ENCODE results near the gene EML5. TPM values are rescaled to one million over a fixed set of nuclear protein-coding genes. Genes with fewer than 3 reads are reported as not detected.

EML5 gene
- total RNA-seq, 1 experiment from 2014 or later = 1.3 TPM

- in situ Hi-C loops (cut with HindIII; ENCODE audit: low pct_unique_long_range_greater_than_20kb, low sequenced_read_pairs) = no loop called here
- no peak for DNase-seq (ENCODE audit: low read depth)
These were observed 193.4 kb downstream of the EML5 start for GRCh38 chr14:88599326-88599725.

GRCh38 chr14:88598097-88598675, 194.6 kb downstream of the EML5 start:
- no peak for DNase-seq (ENCODE audit: low read depth)
- in situ Hi-C loops (cut with HindIII; ENCODE audit: low pct_unique_long_range_greater_than_20kb, low sequenced_read_pairs) = no loop called here

DNA sequence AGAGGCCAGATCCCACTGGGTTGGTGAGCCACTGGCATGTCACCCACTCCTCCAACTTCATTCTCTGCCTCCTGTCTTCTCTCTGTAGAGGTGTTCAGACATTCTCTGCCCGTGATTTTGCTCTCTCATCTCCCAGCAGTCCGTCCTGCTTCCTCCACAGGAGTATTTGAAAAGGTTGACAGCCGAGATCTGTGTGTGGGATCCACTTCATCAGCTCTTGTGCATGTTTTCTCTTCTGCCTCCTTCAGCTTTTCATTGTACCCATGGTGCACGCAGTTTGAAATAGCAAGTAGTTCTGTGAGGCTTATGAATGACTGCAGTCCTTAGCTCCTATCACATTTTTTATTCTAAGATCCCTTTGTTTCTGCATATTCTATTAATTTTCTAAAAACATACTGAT, 195.2 kb downstream of the EML5 start:
- DNase-seq (ENCODE audit: low read depth) = no peak
- in situ Hi-C loops (cut with HindIII; ENCODE audit: low pct_unique_long_range_greater_than_20kb, low sequenced_read_pairs) = no loop called here

GRCh38 chr14:88597038-88597437, 195.7 kb downstream of the EML5 start:
- in situ Hi-C loops (cut with HindIII; ENCODE audit: low pct_unique_long_range_greater_than_20kb, low sequenced_read_pairs) = no loop called here
- DNase-seq (ENCODE audit: low read depth) = no peak

DNA sequence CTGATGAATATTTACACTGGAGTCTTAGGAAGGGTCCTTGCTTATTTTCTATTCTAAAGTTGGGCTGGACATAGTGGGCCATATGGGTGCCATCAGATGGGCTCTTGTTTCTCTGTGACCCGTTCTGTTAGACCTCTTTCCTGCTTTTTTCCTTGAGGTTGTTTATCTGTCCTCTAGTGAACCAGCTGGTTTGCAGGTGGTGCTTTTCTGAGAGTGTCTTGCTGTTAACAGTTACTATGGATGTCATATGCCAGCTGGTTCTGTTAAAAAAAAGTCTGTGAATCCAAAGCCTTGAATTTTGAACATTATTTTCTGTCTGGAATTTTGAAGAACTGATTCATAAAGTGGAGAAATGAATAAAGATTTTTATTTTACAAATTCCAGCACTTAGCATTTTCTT, 200.7 kb downstream of the EML5 start:
- DNase-seq (ENCODE audit: low read depth) = no peak
- in situ Hi-C loops (cut with HindIII; ENCODE audit: low pct_unique_long_range_greater_than_20kb, low sequenced_read_pairs) = no loop called here

DNA sequence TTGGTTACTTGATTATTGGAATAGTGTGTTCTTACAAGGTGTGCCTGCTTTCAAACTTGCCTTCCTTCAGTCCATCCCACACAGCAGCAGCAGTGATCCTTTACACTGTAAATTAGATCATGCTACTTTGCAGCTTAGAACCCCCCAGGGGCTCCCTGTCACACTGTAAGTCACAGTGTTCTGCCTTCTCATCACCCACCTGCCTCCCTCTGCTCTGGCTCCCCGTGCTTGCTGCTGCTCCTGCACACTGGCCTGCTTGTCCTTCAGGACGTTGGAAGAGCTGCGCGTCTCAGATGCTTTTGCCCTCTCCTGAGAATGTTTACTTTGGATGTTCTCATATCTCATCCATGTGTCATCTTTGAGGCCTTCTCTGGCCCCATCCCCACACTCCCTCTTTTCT, 202.6 kb downstream of the EML5 start:
- no peak for DNase-seq (ENCODE audit: low read depth)
- in situ Hi-C loops (cut with HindIII; ENCODE audit: low pct_unique_long_range_greater_than_20kb, low sequenced_read_pairs) = no loop called here

- in situ Hi-C loops (cut with HindIII; ENCODE audit: low pct_unique_long_range_greater_than_20kb, low sequenced_read_pairs) = no loop called here
- no peak for DNase-seq (ENCODE audit: low read depth)
These were observed 204.7 kb downstream of the EML5 start for GRCh38 chr14:88588081-88588480.

DNA sequence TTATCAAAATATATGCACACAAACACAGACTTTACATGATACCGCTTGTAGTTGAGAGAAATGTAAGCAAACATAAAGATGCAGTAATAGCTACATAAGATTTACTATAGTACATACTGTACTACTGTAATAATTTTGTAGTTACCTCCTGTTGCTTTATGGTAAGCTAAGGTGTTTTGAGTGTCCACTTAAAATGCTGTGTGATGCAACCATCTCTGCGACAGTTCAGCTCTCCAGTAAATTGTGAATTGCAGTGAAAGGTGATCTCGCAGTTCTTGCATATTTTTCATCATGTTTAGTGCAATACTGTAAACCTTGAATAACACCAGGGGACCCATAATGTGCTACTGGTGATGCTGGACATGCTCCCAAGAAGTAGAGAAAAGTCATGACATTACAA, 208.3 kb downstream of the EML5 start:
- in situ Hi-C loops (cut with HindIII; ENCODE audit: low pct_unique_long_range_greater_than_20kb, low sequenced_read_pairs) = no loop called here
- DNase-seq (ENCODE audit: low read depth) = no peak

DNA sequence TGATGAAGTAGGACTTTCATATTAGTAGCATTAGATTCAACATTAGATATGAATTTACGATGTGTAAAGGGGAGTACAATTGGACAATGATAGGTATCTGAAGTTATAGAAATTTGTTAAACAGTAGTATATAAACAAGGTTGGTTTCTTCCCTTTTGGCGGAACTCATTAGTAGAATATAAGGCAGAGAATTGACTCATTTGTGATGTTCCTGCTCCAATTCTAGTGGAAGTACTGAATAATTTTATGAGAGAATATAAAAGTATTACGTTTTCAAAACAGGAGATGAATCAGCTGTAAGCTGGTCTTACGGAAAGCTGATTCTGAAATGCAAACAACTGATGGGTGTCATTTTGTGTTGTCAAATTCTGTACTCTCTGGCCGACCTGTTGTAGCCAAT, 216.5 kb downstream of the EML5 start:
- in situ Hi-C loops (cut with HindIII; ENCODE audit: low pct_unique_long_range_greater_than_20kb, low sequenced_read_pairs) = no loop called here
- no peak for DNase-seq (ENCODE audit: low read depth)

GRCh38 chr14:88572117-88572516, 220.6 kb downstream of the EML5 start:
- no peak for DNase-seq (ENCODE audit: low read depth)
- in situ Hi-C loops (cut with HindIII; ENCODE audit: low pct_unique_long_range_greater_than_20kb, low sequenced_read_pairs) = no loop called here

DNA sequence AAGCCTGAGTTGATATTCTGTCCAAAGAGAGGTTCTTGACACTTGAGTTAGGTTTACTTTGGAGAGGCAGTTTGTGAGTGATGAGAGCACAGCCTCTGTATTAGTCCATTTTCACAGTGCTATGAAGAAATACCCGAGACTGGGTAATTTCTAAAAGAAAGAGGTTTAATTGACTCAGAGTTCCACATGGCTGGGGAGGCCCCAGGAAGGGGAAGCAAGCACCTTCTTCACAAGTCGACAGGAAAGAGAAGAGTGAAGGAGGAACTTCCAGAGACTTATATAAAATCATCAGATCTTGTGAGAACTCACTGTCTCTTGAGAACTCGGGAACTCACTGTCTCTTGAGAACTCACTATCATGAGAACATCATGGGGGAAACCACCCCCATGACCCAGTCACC, 224.6 kb downstream of the EML5 start:
- in situ Hi-C loops (cut with HindIII; ENCODE audit: low pct_unique_long_range_greater_than_20kb, low sequenced_read_pairs) = no loop called here
- DNase-seq (ENCODE audit: low read depth) = no peak

DNA sequence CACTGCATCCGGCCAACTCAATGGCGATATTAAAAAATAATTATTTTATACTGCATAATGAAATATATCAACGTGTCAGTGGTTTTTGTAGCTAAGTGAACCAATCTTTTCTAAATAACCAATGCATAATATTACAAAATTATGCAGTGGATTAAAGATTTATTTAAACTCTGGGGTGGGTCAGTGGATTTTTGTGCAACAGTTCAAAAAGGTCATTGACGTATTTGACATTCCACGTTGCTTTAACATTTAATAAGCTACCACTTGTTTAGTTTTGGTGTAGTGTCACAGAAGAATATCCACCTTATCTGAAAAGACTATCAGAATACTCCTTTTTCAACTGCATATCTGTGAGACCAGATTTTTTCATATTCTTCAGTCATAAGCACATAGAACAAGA, 227.3 kb downstream of the EML5 start:
- DNase-seq (ENCODE audit: low read depth) = no peak
- in situ Hi-C loops (cut with HindIII; ENCODE audit: low pct_unique_long_range_greater_than_20kb, low sequenced_read_pairs) = no loop called here

GRCh38 chr14:88563845-88564244, 228.9 kb downstream of the EML5 start:
- DNase-seq (ENCODE audit: low read depth) = no peak
- in situ Hi-C loops (cut with HindIII; ENCODE audit: low pct_unique_long_range_greater_than_20kb, low sequenced_read_pairs) = no loop called here

- in situ Hi-C loops (cut with HindIII; ENCODE audit: low pct_unique_long_range_greater_than_20kb, low sequenced_read_pairs) = no loop called here
- peak; percentile 85 for DNase-seq (ENCODE audit: low read depth)
These were observed 229.7 kb downstream of the EML5 start, which contains the start of gene ZC3H14 for GRCh38 chr14:88562831-88563686. TSS of gene ZC3H14 (plus strand) at chr14:88563037. CDS start at chr14:88563134, 97 bp downstream.

- in situ Hi-C loops (cut with HindIII; ENCODE audit: low pct_unique_long_range_greater_than_20kb, low sequenced_read_pairs) = no loop called here
- no peak for DNase-seq (ENCODE audit: low read depth)
These were observed 230.3 kb downstream of the EML5 start for GRCh38 chr14:88562532-88562830.

Other genes starting within 250 kb of the EML5 start
- 0.58 and 3.7 TPM in 2 replicates for gene PTPN21, start 237.9 kb downstream of the EML5 start, total RNA-seq (2014; rRNA removed; shearing (Covaris generic); ENCODE audit: low replicate concordance)
- gene ZC3H14, start 229.9 kb downstream of the EML5 start, total RNA-seq (2014; rRNA removed; shearing (Covaris generic); ENCODE audit: low replicate concordance) = 34.1 and 36.5 TPM in 2 replicates
- gene TTC8, start 31.7 kb upstream of the EML5 start, total RNA-seq (2014; rRNA removed; shearing (Covaris generic); ENCODE audit: low replicate concordance) = 47.1 and 60.6 TPM in 2 replicates